ENCODE measurements around the gene ERGIC2. TPM values are rescaled to one million over a fixed set of nuclear protein-coding genes. Genes with fewer than 3 reads are reported as not detected.

The ERGIC2 gene
- total and polyA plus RNA-seq, 11 donors: 45.5 to 134 (median 84.8) TPM

DNA sequence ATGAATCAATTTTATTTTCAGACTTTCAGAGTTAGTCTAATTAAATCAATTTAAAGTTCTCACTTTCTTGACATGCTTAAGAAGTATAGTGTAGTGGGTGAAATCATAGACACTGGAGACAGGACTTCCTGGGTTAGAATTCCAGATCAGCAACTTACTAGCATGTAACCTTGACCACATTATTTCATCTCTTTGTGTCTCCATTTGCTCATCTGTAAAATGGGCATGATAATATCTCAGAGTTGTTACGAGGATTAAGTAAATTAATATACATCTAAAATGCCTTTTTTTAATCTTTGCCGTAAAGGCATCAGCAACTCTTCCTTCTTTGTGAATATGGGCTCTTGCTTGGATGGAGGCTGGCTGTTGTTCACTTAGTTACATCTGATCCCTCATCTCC is 1.3 kb upstream of the ERGIC2 start:
- Histone ChIP-seq H3K36me3 (peaks cover 0 to 12% (median 0%) of the 10 kb centered on the region in 9 donors), H3K9me3 (no peaks in the 10 kb centered on the region), H3K27me3 (no peaks in the 10 kb centered on the region), H3K27ac (no peak overlapping the region), H3K4me1 (peaks cover 0 to 21% (median 14%) of the 10 kb centered on the region in 12 donors), H3K4me3 (no peak overlapping the region)
- 95 to 100% (median 100%) methylated on average over 2 of the region's 2 CpGs for WGBS, 4 donors
- DNase-seq (no peak), ATAC-seq (no peak)
- intact Hi-C loops (cut with DNase I): loop anchor here in 1 of 10 donors (10.0 kb wide), 1 partner anchor 1313 kb away; the partner anchor contains the start of gene IPO8
- TF ChIP-seq POLR2A (IDR thresholded peaks at IDR 0.05): no peak
- TF ChIP-seq CTCF (IDR thresholded peaks at IDR 0.05): no peak

DNA sequence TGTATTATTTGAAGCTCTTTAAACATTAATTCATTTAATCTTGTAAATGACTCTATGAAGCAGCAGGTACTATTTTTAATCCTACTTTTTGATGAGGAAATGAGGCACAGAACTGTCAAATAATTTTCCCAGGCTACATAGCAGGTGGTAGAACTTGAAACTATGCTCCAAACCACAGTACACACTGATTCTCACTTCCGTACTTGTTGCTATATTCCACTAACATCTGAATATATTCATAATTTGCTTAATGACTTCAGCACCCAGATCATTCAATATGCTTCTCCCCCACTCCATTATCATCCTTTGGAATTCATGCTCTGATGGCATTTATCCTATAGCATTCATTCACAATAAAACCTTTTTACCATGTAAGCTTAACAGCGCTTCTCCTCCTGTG is 4.9 kb downstream of the ERGIC2 start:
- ATAC-seq: no peak
- Histone ChIP-seq H3K9me3 (no peaks in the 10 kb centered on the region), H3K27ac (no peak overlapping the region), H3K4me1 (peaks cover 0 to 28% (median 13%) of the 10 kb centered on the region in 12 donors), H3K36me3 (peaks cover 0 to 22% (median 4%) of the 10 kb centered on the region in 9 donors), H3K27me3 (no peaks in the 10 kb centered on the region), H3K4me3 (no peak overlapping the region)
- TF ChIP-seq CTCF (IDR thresholded peaks at IDR 0.05): no peak
- TF ChIP-seq POLR2A (IDR thresholded peaks at IDR 0.05): no peak
- intact Hi-C loops (cut with DNase I): no loop called here
- DNase-seq: no peak
- 93 to 99% (median 96%) methylated on average over 2 of the region's 2 CpGs for WGBS, 4 donors

GRCh38 chr12:29374913-29375312 is 6.1 kb downstream of the ERGIC2 start:
- H3K4me1 ChIP-seq: peaks cover 0 to 24% (median 9%) of the 10 kb centered on the region in 12 donors
- WGBS, 4 donors: 71 to 79% (median 76%) methylated on average over 4 of the region's 4 CpGs

GRCh38 chr12:29374012-29374411 is 7.0 kb downstream of the ERGIC2 start:
- WGBS, 4 donors: 94 to 98% (median 97%) methylated on average over 2 of the region's 2 CpGs
- no peaks in the 10 kb centered on the region for H3K9me3 ChIP-seq
- intact Hi-C loops (cut with DNase I): no loop called here
- H3K4me1 ChIP-seq: peaks cover 0 to 15% (median under 1%) of the 10 kb centered on the region in 12 donors
- H3K36me3 ChIP-seq: peaks cover 0 to 43% (median 25%) of the 10 kb centered on the region in 9 donors
- H3K4me3 ChIP-seq: no peak overlapping the region
- no peaks in the 10 kb centered on the region for H3K27me3 ChIP-seq
- TF ChIP-seq CTCF (IDR thresholded peaks at IDR 0.05) (no peak), POLR2A (IDR thresholded peaks at IDR 0.05) (no peak)
- H3K27ac ChIP-seq: no peak overlapping the region
- no peak for DNase-seq
- no peak for ATAC-seq

More at GRCh38 chr12:29374913-29375312, 6.1 kb downstream of the ERGIC2 start:
- Histone ChIP-seq H3K9me3 (no peaks in the 10 kb centered on the region), H3K27me3 (no peaks in the 10 kb centered on the region), H3K36me3 (peaks cover 0 to 34% (median 16%) of the 10 kb centered on the region in 9 donors), H3K27ac (no peak overlapping the region), H3K4me3 (no peak overlapping the region)
- no peak for DNase-seq
- intact Hi-C loops (cut with DNase I): no loop called here
- ATAC-seq: no peak
- no peak for TF ChIP-seq POLR2A (IDR thresholded peaks at IDR 0.05)
- TF ChIP-seq CTCF (IDR thresholded peaks at IDR 0.05): no peak

All from heart left ventricle (tissue), 16 donors.